ENCODE measurements around the gene LST1. TPM values are rescaled to one million over a fixed set of nuclear protein-coding genes. Genes with fewer than 3 reads are reported as not detected.
A peak's percentile ranks its signal among the peaks of the same experiment; 100 is the strongest.

Gene LST1
- polyA plus RNA-seq, 4 donors: 3.8 to 7.0 (median 4.7) TPM

DNA sequence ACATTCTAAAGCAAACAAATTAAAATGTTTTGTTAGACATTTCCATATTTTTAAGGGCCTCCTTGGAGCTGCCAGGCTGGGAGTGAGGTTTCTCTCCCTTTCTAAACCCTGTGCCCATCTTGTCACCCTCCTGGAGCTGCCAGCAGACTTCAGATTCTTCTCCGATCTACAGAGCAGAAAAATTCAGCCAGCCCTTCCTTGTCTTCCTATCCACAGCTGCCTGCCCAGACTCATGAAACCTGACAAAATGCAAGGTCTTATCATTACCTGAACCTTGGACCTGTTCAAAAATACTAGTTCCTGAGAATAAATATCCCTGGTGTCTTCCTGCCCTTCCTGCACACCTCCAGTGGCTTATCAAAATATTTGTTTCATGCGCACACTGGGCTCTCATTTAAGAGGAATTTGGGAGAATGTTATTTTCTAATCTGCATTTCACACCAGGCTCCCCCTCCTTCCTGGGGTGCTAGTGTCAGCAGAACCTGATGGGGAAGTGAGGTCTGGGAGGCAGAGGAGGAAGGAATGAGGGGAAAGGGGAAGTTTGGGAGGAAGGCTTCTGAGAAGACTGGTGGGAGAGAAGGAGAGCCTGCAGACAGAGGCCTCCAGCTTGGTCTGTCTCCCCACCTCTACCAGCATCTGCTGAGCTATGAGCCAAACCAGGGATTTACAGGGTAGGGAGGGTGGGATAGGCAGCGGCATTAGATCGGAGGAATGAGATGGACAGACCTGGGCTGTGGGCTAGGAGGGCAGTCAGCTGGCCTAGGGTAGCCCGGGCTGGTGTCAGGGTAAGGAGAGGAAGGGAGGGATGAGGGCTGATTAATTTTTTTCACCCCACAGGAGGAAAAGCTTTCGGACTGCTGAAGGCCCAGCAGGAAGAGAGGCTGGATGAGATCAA is 28.9 kb downstream of the LST1 start, which contains the start of gene AIF1:
Gene AIF1 (plus strand): TSS at position 551 of the 895 bp plus-strand sequence. CDS start 96 bp downstream, at position 647.
- DNase-seq (ENCODE audit: low read depth in 4 of 4, low spot score in 3 of 4): no peak

GRCh38 chr6:31615748-31616147 is 29.7 kb downstream of the LST1 start:
- no peak for DNase-seq (ENCODE audit: low read depth in 4 of 4, low spot score in 3 of 4)

DNA sequence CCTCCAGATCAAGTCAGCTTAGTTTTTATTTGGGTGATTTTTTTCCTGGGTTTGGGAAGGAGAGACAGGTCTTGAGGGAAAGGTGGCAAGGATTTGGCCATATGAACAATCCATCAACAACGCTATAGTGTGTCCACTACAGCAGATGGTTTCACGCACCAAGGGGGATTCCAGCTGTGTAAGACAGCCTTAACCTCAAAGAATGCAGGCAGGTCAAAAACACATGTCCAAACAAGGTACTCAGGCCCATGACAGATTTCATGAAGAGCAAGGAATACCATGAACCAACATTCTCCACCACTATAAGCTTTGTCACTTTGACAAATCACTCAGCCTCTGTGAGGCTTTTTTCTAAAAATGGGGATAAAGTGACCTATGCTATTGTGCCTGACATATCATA is 30.9 kb downstream of the LST1 start:
- DNase-seq (ENCODE audit: low read depth in 4 of 4, low spot score in 3 of 4): no peak

GRCh38 chr6:31619805-31620585 is 33.9 kb downstream of the LST1 start:
- DNase-seq (ENCODE audit: low read depth in 4 of 4, low spot score in 3 of 4): peak; percentile 93 to 98 (median 96)

GRCh38 chr6:31620586-31621319 is 34.7 kb downstream of the LST1 start, which contains the start of gene PRRC2A:
Gene PRRC2A, plus strand, starts transcription at chr6:31620715. Its CDS starts 2,075 bp downstream, at chr6:31622790.
- peak in 3 of 4 donors; percentile 44 to 97 (median 65) for DNase-seq (ENCODE audit: low read depth in 4 of 4, low spot score in 3 of 4)

DNA sequence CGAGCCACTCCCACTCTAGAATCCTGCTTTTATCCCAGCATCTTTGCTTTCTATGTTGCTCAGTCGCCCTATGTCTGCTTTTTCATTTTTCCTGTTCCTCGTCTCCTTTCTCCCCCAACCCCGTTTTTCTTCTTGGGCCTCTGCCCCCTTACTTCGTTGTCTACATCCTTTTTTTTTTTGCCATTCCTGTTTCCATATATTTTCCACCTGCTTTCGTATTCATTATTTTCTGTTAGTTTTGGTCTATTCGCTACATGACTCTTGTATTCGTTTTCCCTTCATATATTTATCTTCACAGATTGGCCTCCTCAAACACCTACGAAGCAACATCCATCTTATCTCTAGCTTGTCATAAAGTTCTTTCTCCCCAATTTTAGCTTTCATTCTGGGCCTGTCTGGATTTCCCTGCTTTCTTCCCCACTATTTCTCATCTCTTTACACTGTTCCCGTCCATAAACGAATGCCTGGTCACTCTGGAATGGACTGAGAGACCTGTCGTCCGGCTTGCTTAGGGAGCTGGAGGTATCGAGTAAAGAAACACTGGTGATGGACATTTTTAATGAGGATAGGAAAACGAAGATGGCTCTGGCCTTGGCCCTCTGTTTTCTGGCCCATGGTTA is 35.4 kb downstream of the LST1 start:
- DNase-seq (ENCODE audit: low read depth in 4 of 4, low spot score in 3 of 4): no peak

DNA sequence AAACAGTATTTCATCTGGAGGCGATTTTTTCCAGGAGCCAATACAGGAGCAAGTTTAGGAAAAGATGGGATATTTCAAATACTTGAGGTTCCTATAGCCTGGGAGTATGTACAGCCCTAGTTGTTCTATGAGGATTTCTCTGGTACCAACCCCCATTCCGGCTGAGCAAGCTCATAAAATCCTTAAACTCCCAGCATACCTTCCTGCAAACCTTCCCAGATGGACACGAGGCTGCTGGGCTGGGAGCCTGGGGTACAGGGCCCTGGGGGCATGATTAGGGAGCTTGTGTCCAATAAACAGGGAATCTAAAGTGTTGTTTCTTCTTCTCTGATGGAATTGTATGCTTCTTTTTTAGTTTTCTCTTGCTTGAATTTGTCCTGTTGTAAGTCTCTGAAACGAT is 35.9 kb downstream of the LST1 start:
- no peak for DNase-seq (ENCODE audit: low read depth in 4 of 4, low spot score in 3 of 4)

DNA sequence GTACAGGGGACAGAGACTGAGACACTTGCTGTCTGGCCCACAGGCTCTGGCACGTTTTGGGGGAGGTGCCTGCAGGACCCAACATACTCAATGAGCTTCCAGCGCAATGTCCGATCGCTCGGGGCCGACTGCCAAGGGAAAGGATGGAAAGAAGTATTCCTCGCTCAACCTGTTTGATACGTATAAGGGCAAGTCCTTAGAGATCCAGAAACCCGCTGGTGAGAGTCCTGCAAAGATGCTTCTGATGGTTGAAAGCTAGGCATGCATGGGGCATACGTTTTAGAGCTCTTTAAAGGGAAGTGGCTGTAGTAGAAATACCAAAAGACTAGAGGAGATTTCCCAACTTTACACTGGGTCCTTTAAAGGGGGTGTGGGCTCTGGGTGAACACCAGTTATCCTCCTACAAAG is 36.6 kb downstream of the LST1 start:
- no peak for DNase-seq (ENCODE audit: low read depth in 4 of 4, low spot score in 3 of 4)

- DNase-seq (ENCODE audit: low read depth in 4 of 4, low spot score in 3 of 4): no peak
Measured at GRCh38 chr6:31624070-31624469, 38.0 kb downstream of the LST1 start.

GRCh38 chr6:31626952-31627351 is 40.9 kb downstream of the LST1 start:
- DNase-seq (ENCODE audit: low read depth in 4 of 4, low spot score in 3 of 4): no peak

DNA sequence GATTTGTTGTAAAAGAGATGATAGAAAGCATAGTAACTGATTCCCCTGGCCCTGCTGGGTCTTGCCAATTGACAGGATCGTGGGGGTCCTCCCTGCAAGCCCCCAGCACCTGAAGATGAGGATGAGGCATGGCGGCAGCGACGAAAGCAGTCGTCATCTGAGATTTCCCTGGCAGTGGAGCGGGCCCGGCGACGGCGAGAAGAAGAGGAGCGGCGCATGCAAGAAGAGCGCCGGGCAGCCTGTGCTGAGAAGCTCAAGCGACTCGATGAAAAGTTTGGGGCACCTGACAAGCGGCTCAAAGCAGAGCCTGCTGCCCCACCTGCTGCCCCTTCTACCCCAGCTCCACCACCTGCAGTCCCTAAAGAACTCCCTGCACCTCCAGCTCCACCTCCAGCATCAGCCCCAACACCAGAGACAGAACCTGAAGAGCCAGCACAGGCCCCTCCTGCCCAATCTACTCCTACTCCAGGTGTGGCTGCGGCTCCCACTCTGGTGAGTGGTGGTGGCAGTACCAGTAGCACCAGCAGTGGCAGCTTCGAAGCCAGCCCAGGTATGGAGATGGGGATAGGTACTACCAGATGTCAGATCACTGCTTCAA is 41.7 kb downstream of the LST1 start:
- no peak for DNase-seq (ENCODE audit: low read depth in 4 of 4, low spot score in 3 of 4)

GRCh38 chr6:31629014-31629413 is 42.9 kb downstream of the LST1 start:
- no peak for DNase-seq (ENCODE audit: low read depth in 4 of 4, low spot score in 3 of 4)

DNA sequence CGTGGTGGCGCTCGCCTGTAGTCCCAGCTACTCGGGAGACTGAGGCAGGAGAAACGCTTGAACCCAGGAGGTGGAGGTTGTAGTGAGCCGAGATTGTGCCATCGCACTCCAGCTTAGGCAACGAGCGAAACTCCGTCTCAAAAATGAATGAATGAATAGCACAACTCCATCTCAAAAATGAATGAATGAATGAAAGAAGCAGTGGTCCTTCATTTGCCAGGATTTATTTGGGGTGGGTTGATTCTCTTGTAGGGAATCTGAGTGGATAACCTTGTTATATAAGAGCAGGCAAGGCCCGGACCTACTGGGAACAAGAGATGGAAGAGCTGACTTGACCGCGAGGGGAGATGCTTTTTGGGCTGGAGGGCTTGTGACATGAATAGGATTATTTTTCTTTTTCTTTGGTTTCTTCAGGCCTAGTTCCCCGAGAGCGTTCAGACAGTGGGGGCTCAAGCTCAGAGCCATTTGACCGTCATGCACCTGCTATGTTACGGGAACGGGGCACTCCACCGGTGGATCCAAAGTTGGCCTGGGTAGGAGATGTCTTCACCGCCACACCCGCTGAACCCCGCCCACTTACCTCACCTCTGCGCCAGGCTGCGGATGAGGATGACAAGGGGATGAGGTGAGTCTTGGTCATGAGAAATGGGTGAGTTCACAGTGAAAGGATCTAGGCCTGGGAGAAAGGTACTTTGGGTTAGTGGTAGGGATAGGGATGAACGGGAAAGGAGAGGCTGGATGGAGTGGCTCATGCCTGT is 44.3 kb downstream of the LST1 start:
- DNase-seq (ENCODE audit: low read depth in 4 of 4, low spot score in 3 of 4): no peak

DNA sequence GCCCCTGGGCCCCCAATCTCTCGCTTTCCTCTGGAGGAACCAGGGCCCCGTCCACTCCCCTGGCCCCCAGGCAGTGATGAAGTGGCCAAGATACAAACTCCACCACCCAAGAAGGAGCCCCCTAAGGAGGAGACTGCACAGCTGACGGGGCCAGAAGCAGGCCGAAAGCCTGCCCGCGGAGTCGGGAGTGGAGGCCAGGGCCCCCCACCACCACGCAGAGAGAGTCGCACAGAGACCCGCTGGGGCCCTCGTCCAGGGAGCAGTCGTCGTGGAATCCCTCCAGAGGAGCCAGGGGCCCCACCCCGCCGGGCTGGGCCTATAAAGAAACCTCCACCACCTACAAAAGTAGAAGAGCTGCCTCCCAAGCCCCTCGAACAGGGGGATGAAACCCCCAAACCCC is 45.1 kb downstream of the LST1 start:
- DNase-seq (ENCODE audit: low read depth in 4 of 4, low spot score in 3 of 4): no peak

- DNase-seq (ENCODE audit: low read depth in 4 of 4, low spot score in 3 of 4): no peak
Measured at GRCh38 chr6:31631681-31632278, 45.7 kb downstream of the LST1 start.

DNA sequence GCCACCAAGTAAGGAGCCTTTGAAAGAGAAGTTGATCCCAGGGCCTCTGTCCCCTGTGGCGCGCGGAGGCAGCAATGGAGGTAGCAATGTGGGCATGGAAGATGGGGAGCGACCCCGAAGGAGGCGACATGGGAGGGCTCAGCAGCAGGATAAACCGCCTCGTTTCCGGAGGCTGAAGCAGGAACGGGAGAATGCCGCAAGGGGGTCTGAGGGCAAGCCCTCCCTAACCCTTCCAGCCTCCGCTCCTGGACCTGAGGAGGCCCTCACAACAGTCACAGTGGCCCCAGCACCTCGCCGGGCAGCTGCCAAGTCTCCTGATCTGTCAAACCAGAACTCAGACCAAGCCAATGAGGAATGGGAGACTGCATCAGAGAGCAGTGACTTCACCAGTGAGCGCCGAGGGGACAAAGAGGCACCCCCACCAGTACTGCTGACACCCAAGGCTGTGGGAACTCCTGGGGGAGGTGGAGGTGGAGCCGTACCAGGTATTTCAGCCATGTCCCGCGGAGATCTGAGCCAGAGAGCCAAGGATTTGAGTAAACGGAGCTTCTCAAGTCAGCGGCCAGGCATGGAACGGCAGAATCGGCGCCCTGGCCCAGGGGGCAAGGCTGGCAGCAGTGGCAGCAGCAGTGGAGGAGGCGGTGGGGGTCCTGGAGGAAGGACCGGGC is 46.3 kb downstream of the LST1 start:
- no peak for DNase-seq (ENCODE audit: low read depth in 4 of 4, low spot score in 3 of 4)

- DNase-seq (ENCODE audit: low read depth in 4 of 4, low spot score in 3 of 4): no peak
Measured at GRCh38 chr6:31633447-31633846, 47.4 kb downstream of the LST1 start.

DNA sequence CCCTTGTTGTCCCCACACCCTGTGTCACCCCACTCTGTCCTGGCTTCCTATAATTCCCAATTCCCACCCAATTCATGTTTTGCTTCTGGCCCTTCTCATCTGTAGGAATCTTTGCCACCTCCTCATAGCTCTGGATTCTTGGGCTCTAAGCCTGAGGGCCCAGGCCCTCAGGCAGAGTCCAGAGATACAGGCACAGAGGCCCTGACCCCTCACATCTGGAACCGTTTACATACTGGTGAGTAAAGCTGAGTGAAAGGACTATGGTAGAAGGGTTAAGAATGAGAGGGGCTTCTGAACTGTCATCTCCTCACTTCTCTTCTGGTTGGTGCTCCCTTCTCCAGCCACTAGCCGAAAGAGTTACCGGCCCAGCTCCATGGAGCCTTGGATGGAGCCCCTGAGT is 48.1 kb downstream of the LST1 start:
- DNase-seq (ENCODE audit: low read depth in 4 of 4, low spot score in 3 of 4): no peak
